HG03432 (cell line): ENCODE measurements around the gene STRA8.
"Not testable (repeated sequence)": the region's sequence is repeated elsewhere in the genome, so short reads cannot be mapped to it uniquely, and the experiment has no call there.

ENCODE experiments used
- ATAC-seq: cut with Tn5 transposase; IDR thresholded peaks from one replicate; pipeline ENCODE4 v1.9.1; 2021; ENCODE audit warnings: mild to moderate bottlenecking, moderate library complexity; ENCODE audit not compliant: unreplicated experiment

STRA8 gene

DNA sequence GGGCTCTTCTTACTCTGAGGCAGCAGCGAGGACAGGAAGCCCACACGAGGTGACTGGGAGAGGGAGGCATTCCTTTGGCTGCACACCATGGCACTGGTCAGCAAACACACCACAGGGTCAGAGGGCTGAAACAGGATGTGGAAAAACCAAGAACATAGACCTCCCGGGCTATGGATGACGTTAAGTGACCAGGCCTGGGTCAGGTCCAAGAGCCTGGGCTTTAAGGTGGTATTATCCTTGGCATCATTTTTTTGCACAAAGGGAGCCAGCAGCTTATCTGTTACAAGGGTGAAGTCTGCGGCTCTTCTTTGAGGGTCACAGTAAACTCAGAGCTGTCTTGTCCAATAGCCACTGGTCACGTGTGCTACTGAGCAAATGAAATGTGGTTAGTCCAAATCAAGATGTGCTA, 29.3 kb upstream of the STRA8 start:
- ATAC-seq, result no peak

DNA sequence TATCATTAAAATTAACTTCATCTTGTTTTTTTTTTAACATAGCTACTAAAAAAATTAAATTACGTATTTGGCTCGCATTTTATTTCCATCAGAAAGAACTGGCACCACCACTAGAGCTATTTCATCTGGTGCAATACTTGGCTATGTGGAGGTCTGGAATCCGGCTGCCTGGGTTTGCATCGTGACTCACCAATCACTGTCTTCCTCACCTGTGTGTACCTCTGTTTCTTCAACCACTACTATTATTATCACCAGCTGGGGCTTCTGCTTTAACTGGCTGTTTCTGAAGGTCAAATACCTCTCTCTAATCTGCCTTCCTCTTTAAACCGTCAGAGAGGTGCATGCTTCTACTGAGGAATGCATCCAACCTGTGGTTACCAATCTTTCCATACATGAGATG, 28.8 kb upstream of the STRA8 start:
- no peak for ATAC-seq

GRCh38 chr7:135205850-135206249, 27.8 kb upstream of the STRA8 start:
- ATAC-seq, result no peak

- peak; percentile 28 for ATAC-seq
These were observed 26.7 kb upstream of the STRA8 start for GRCh38 chr7:135206941-135207391.

DNA sequence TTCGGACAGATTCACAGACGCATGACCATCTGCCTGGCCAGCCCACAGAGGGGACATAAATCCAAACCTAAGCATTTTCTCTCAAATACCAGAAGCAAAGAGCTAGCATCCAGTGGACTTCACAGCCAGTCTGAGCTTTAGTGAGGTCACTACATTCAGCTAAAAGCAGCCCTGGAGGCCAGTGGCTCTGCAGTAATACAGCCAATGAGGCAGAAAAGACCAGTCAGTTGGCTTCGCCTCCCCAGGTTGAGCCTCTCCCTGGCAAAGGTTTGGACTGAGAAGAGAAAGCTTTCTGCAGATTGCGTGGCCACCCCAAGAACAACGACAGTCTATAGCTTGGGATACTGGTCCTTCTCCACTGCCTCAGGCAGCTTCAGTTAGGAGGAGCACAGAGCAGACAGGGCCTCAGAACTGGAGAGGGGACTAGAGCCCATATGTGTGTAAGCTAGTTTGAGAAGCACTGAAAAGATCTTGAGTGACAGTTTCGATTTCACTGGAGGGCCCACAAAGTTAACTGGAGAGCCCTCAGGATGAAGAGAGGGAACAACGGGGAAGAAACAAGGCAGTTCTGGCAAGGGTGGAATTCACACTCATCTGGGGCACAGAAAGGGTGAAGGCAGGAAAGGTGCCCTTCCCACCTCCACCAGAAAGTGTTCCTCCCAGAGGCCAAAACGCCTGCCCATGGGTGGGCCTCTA, 26.1 kb upstream of the STRA8 start:
- ATAC-seq, result no peak

- no peak for ATAC-seq
These were observed 25.4 kb upstream of the STRA8 start for GRCh38 chr7:135208102-135208793.

DNA sequence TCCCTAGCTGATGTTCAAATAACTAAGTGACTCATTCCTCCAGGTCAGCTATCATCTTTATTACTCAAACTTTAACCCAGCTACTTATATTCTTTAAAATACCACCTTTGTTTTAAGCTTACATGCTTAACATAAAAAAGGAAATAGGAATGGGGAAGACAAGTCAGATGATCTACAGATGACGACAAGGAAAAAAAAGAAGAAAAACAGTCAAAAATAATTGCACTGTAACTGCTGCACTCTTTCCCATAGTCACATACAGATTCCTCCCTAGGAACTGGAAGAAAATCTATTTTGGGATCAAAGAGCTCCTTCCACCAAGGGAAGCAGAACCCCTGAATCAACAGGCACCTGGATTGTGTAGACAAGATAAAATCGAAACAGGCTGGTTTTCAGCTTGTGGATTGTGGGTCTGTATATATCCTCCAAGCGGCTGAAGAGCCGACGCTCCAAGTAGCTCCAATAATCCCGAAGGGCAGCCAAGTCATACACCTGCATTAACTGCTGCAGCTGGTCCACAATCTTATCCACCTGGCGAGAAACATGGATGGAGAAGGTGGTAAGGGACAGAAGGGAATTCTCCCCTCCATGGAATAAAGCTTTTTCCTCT, 24.3 kb upstream of the STRA8 start:
- ATAC-seq, result no peak

DNA sequence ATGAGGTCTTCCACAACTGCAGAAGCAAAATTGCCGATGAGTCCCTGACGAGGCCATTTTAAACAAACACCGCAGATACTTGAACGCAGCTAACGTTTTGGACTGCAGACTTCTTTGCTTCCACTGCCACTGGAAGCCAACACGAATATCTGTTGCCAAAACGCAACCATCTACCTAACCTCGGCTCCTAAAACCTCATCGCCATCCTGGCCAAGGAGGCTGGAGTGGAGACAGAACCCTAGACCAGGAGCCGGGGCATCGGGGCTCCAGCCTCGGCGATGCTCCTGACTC, 22.8 kb upstream of the STRA8 start:
- ATAC-seq, result no peak

DNA sequence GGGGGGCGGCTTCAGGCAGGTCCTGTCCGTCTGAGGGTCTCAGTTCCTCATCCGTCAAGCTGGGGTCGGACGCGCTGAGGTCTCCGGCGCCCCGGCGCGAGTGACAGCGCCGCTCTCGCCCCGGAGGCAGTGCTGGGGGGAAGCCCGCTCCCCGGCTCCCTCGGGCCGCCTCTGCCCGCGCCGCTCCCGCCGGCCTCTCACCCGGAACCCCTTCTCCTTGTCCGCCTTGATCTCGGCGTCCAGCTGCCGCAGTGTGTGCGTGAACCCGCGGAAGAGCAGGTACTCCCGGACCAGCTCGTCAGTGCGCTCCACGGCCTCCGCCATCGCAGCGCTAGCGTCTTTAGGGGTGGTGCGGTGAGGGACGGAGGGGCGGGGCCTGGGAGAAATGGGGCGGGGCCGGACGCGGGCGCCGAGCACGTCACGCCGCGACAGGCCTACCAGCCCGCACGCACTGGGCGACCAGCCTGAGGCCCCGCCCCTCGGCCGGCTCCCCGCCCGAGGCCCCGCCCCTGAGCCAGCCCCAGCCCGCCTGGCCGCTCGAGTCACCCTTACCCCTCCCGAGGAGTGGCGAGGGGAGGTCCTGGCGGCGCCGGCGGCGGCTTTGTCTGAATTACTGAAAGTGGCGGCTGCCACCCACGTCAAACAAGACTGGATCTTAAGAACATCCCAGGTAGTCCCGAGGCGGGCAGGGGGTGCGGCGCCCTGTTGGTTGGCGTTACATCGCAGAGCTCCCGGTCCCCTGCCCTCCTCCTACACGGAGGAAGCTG, 22.3 kb upstream of the STRA8 start, which contains the start of gene WDR91:
Gene WDR91, minus strand, starts transcription at position 348 of the 767 bp plus-strand sequence. Its CDS starts 24 bp downstream, at position 324.
- peak; percentile 78 for ATAC-seq

DNA sequence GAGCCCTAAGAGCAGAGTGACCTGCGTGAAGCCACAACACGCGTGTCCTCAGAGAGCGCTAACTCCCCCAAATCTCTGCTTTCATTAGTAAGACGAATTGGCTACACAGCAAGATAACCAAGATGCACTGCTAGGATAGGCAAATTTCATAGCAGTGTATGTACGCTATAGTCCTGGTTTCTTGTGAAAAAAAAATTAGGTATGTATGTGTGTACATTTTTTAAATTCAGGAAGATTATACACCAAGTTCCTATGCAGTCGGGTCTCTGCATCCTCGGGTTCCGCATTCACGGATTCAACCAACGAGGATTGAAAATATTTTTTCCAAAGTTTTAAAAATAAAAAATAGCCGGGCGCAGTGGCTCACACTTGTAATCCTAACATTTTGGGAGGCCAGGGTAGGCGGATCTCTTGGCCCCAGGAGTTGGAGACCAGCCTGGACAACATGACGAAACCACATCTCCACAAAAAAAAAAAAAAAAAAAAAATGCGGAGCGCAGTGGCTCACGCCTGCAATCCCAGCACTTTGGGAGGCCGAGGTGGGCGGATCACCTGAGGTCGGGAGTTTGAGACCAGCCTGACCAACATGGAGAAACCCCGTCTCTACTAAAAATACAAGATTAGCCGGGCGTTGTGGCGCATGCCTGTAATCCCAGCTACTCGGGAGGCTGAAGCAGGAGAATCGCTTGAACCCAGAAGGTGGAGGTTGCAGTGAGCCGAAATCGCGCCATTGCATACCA, 21.5 kb upstream of the STRA8 start:
- ATAC-seq, result not testable (repeated sequence)

DNA sequence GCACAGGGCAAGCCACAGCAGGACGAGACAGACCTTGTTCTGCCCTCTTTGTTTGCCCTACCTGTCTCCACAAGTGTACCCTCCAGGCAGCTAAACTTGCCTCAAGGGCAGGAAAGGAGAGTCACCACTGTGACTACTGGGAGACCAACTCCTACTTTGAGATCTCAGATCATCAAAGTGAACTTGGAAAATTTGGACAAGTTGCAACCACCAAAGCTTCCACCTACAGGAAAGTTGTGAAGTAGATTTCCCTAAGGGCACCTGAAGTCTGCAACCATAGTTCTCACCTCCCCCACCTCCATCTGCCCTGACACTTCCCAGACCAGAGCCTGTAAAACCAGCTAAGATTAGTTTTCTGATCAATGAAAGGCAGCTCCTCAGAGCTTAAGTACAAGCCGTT, 19.8 kb upstream of the STRA8 start:
- no peak for ATAC-seq

- no peak for ATAC-seq
These were observed 18.5 kb upstream of the STRA8 start for GRCh38 chr7:135215180-135215579.

DNA sequence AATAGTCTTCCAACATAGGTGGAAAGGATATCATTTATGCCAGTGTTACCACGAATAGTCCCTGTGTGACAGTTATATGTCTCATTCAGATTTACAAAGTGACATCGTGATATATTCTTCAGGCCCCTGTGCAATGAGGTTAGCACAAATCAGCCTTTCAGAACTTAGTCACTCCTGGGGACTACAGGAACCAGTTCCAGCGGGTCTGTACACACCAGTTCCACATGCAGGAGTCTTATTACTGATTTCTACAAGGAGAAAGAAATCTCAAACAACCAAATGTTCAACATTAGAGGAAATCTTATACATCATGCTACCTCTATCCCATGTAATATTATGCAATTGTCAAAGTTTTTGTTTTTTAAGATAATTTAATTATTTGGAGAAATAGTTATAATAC, 17.9 kb upstream of the STRA8 start:
- ATAC-seq, result no peak

DNA sequence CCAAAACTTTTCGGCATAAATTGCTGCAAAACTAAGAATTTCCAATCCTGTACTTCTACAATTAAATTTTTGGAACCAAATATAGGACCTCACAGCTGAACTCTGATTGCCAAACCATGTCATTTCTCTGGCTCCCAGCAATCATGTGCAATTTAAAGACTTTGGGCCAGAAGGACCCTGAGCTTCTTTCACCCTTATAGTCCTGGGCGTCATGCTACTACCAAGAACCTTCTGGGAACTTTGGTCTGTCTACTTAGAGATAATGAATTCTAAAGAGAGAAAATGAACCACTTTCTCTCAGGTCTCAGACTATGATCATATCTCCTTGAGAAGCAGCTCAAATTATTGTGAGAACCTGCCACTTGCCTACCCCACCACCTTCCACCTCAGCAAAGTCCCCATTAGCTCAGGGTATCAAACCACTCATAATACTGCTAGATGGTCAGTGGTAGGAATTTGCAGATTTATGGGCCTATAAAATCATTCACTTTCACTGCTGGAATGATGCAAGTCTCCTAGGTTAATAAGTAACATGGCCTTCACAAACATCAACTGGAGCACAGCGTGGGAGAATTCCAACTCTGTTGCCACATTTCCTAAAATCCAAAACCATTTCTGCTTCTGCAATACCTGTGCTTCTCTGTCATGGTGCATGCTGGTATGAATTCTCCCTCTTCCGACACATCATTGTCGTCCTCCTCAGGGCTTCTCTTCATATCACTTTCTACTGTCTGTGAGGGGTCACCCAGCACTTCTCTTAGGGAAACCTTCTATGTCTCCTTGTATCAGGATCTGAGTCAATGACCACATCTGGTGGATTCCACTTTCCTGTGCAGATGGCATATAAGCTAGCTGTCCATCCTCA, 15.8 kb upstream of the STRA8 start:
- no peak for ATAC-seq

- no peak for ATAC-seq
These were observed 9.6 kb upstream of the STRA8 start for GRCh38 chr7:135224027-135224426.

DNA sequence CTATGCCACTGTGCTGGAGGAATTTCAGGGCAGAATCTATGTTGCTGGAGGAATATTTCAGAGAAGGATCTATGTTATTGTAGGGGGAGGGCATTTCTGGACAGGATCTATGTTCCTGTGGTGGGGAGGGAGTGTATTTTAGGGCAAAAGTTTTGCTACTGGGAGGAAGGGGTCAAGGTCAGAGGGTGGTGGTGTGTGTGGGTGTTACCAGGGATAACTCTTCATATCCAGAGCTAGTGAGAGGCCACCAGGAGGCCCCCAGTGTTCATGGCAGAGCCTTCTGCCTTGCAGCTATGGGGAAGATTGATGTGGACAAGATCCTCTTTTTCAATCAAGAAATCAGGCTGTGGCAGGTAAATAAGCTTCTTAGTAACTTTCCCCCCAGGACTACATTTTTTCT, 2.0 kb upstream of the STRA8 start:
- no peak for ATAC-seq

GRCh38 chr7:135232087-135232486, 1.6 kb upstream of the STRA8 start:
- no peak for ATAC-seq

DNA sequence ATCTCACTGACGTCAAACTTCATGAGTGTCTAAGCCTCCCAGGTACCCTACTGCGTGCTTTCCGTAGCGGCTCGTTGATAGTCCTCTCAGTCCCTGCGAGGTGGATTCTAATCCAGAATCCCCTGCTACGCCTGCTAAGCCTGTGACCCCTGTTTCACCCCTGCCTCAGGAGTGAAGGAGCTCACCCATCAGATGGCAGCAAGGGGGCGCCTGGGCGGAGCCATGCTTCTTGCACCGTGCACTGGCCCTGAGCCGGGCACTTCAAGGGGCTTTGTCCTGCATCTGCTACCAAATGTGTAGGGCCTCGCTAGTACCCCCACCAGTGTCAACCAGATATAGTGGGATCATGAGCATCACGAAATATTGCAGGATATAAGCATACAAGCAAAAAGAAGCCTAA, 918 bp upstream of the STRA8 start:
- no peak for ATAC-seq

DNA sequence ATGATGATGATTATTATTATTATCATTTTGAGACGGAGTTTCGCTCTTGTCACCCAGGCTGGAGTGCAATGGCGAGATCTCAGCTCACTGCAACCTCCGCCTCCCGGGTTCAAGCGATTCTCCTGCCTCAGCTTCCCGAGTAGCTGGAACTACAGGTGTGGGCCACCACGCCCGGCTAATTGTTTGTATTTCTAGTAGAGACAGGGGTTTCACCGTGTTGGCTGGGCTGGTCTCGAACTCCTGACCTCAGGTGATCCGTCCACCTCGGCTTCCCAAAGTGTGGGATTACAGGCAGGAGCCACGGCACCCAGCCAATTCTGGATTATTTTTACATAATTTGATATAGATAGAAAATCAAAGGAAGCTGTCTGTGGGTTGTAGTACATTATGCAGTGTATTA, 457 bp downstream of the STRA8 start:
- not testable (repeated sequence) for ATAC-seq

GRCh38 chr7:135234727-135235126, 1.1 kb downstream of the STRA8 start:
- ATAC-seq, result no peak
